Esophagus muscularis mucosa (tissue), 4 donors: ENCODE data around the gene CDC42BPA.

Experiments used
- CTCF ChIP-seq, 3 experiments: fragments of 200-600 bp in 2 of 3; fragments of 450-650 bp in 1 of 3; sonication (generic) in 2 of 3; IDR thresholded peaks; one replicate each; pipeline ENCODE4 v1.5.1; 2017 to 2019; ENCODE audit warnings: antibody characterized with exemption in 3 of 3, mild to moderate bottlenecking in 2 of 3, moderate library complexity in 1 of 3
- EP300 ChIP-seq: sonication (generic); formaldehyde crosslinking; IDR thresholded peaks from one replicate; pipeline ENCODE4 v1.6.1; 2017; ENCODE audit warnings: antibody characterized with exemption
- POLR2A ChIP-seq: fragments of 450-650 bp; IDR thresholded peaks from one replicate; pipeline ENCODE4 v1.6.1; 2017; ENCODE audit warnings: antibody characterized with exemption, moderate library complexity, mild to moderate bottlenecking, low read depth
- POLR2AphosphoS5 ChIP-seq, 2 donors: sonication (generic); formaldehyde crosslinking; IDR thresholded peaks; one replicate each; pipeline ENCODE4 v1.6.1; 2017; ENCODE audit warnings: antibody characterized with exemption in 2 of 2

GRCh38 chr1:227299688-227300087 is 18.6 kb downstream of the CDC42BPA start:
- TF ChIP-seq CTCF (IDR thresholded peaks at IDR 0.05) (no peak), EP300 (no peak), POLR2A (no peak), POLR2AphosphoS5 (IDR thresholded peaks at IDR 0.05) (no peak)
